ENCODE results near the gene SH2D4B. TPM values are rescaled to one million over a fixed set of nuclear protein-coding genes. Genes with fewer than 3 reads are reported as not detected.

SH2D4B gene
- total RNA-seq, 1 experiment from 2014 or later: 0.24 TPM

DNA sequence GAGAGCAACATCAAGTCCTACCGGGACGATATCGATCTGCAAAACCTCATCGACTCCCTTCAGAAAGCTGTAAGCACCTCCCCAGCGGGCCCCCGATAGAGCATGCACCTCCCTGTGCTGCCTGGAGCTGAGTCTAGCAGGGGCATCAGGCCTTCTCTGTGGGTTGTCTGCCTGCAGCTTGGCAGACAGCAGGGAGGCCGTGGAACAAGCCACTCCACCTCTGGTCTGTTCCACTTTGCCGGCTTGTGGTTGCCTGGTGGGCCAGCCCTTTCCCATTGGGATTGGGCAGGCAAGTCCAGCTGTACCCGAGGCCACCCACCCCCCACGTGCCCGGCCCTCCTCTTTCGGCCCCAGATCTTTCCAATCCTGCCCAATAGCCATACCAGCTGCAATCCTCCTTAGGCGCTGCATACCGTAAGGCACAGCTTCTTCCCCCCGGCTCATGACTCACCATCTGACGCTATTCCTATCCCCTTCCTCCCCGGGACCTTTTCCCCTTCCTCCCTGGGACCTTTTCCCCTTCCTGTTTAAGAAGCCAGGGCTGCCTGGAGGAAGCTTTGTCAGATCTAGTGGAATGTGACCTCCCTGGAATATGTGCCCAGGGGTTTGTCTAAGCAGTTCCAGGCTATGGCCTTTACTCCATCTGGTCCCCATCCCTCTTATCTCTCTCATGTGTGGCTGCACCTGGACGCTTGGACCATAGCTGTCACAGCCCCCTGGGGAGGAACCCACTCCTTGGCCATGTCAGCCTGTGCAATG lies 28.1 kb upstream of the SH2D4B start:
- intact Hi-C loops (cut with micrococcal nuclease; ENCODE audit: unreplicated experiment): no loop called here
- H3K4me2 ChIP-seq: peak overlapping the region; percentile 55

GRCh38 chr10:80512031-80512526 lies 25.6 kb upstream of the SH2D4B start:
- Histone ChIP-seq H3K27me3 (ENCODE audit: insufficient read depth, low read depth) (no peaks in the 10 kb centered on the region), H4K20me1 (ENCODE audit: insufficient read depth) (no peaks in the 10 kb centered on the region), H3K79me2 (ENCODE audit: low read depth) (peaks cover 61% of the 10 kb centered on the region), H3K9me3 (ENCODE audit: insufficient read depth, low read depth) (no peaks in the 10 kb centered on the region), H2AFZ (no peak overlapping the region), H3K9me2 (ENCODE audit: insufficient read depth) (no peaks in the 10 kb centered on the region), H3F3A (ENCODE audit: insufficient read depth, low read depth) (peaks cover 74% of the 10 kb centered on the region), H3K27ac (no peak overlapping the region; the same call in 1 of the 2 replicates), H3K4me2 (no peak overlapping the region), H3K4me1 (replicated peaks; ENCODE audit: insufficient read depth) (peaks cover 57% of the 10 kb centered on the region), H3K4me3 (no peak overlapping the region), H3K36me3 (ENCODE audit: low read depth) (peaks cover 62% of the 10 kb centered on the region)
- POLR2A ChIA-PET (ENCODE audit: unreplicated experiment): interaction anchor here (0.5 to 0.6 kb wide), 4 partner anchors 13 to 66 kb away, joined by 3 to 12 read pairs (median 6); no protein-coding TSS in a partner anchor
- CTCF ChIA-PET: interaction anchor here (0.5 to 0.7 kb wide), 2 partner anchors 11 to 53 kb away, joined by 3 to 8 read pairs; no protein-coding TSS in a partner anchor
- no TSS peak for BruUV-seq (replicated peaks)
- intact Hi-C loops (cut with micrococcal nuclease; ENCODE audit: unreplicated experiment): no loop called here
- peak in 1 of 2 experiments; percentile 34 for DNase-seq
- TF ChIP-seq CTCF (conservative IDR thresholded peaks at IDR 0.05): no peak
- no peak for TF ChIP-seq EZH2 (IDR thresholded peaks at IDR 0.05; ENCODE audit: low read depth)

More for the DNA sequence above, 28.1 kb upstream of the SH2D4B start:
- Histone ChIP-seq H2AFZ (no peak overlapping the region), H3K9me2 (ENCODE audit: insufficient read depth) (no peaks in the 10 kb centered on the region), H3K27me3 (ENCODE audit: insufficient read depth, low read depth) (no peaks in the 10 kb centered on the region), H3K36me3 (ENCODE audit: low read depth) (peaks cover 52% of the 10 kb centered on the region), H3K4me3 (no peak overlapping the region), H3K27ac (peak overlapping the region; percentile 99), H3K79me2 (ENCODE audit: low read depth) (peaks cover 68% of the 10 kb centered on the region), H3K9me3 (ENCODE audit: insufficient read depth, low read depth) (no peaks in the 10 kb centered on the region), H3K4me1 (replicated peaks; ENCODE audit: insufficient read depth) (peaks cover 82% of the 10 kb centered on the region), H3F3A (ENCODE audit: insufficient read depth, low read depth) (peaks cover 86% of the 10 kb centered on the region), H4K20me1 (ENCODE audit: insufficient read depth) (no peaks in the 10 kb centered on the region)
- POLR2A ChIA-PET (ENCODE audit: unreplicated experiment): interaction anchor here (0.6 to 0.7 kb wide), 3 partner anchors 12 to 101 kb away, joined by 3 to 6 read pairs (median 5); partner anchors contain the start of gene PRXL2A
- no peak for TF ChIP-seq EZH2 (IDR thresholded peaks at IDR 0.05; ENCODE audit: low read depth)
- no peak for TF ChIP-seq CTCF (conservative IDR thresholded peaks at IDR 0.05)
- BruUV-seq (replicated peaks): no TSS peak
- DNase-seq: peak; percentile 87 to 98
- CTCF ChIA-PET: interaction anchor here (0.9 to 1.7 kb wide), 2 partner anchors 27 to 64 kb away, joined by 3 to 9 read pairs; no protein-coding TSS in a partner anchor

DNA sequence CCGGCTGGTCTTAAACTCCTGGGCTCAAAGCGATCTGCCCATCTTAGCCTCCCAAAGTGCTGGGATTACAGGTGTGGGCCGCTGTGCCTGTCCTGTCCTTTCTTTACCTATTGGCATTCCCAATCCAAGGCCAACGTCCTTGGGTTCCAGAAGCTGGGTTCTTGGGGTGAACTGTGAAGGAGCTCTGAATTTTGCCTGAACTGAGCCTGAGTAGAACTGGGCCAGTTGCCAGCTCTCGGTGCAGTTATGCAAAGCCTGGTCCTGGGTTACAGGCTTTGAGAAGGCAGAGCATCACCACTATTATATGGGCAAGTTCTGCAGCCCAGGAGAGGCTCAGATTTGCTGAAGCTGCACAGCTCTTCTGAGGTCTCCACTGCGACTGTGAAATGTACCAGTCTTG lies 24.6 kb upstream of the SH2D4B start:
- Histone ChIP-seq H3K4me1 (replicated peaks; ENCODE audit: insufficient read depth) (peaks cover 47% of the 10 kb centered on the region), H3K9me2 (ENCODE audit: insufficient read depth) (no peaks in the 10 kb centered on the region), H3K79me2 (ENCODE audit: low read depth) (peaks cover 51% of the 10 kb centered on the region), H3K4me3 (no peak overlapping the region), H4K20me1 (ENCODE audit: insufficient read depth) (no peaks in the 10 kb centered on the region), H3K9me3 (ENCODE audit: insufficient read depth, low read depth) (no peaks in the 10 kb centered on the region), H3K27me3 (ENCODE audit: insufficient read depth, low read depth) (no peaks in the 10 kb centered on the region), H3K36me3 (ENCODE audit: low read depth) (peaks cover 64% of the 10 kb centered on the region), H3F3A (ENCODE audit: insufficient read depth, low read depth) (peaks cover 75% of the 10 kb centered on the region), H2AFZ (no peak overlapping the region), H3K4me2 (no peak overlapping the region), H3K27ac (no peak overlapping the region)
- ChIA-PET POLR2A (ENCODE audit: unreplicated experiment) (no interaction called here), CTCF (interaction anchor here (0.6 kb wide), 1 partner anchor 14 kb away, joined by 3 read pairs; no protein-coding TSS in a partner anchor)
- DNase-seq: no peak
- TF ChIP-seq CTCF (conservative IDR thresholded peaks at IDR 0.05) (no peak), EZH2 (IDR thresholded peaks at IDR 0.05; ENCODE audit: low read depth) (no peak)
- intact Hi-C loops (cut with micrococcal nuclease; ENCODE audit: unreplicated experiment): no loop called here
- BruUV-seq (replicated peaks): no TSS peak

Measured in PC-9 (cell line).